Heart left ventricle (tissue), 16 donors: Measurements from ENCODE around the gene MGA. TPM values are rescaled to one million over a fixed set of nuclear protein-coding genes. Genes with fewer than 3 reads are reported as not detected.

Source experiments
- ATAC-seq, 4 donors: fragments of 200-7000 bp; cut with Tn5 transposase; one replicate each; pipeline ENCODE4 v1.9.1; 2020 to 2022; ENCODE audit warnings: moderate library complexity in 4 of 4, mild to moderate bottlenecking in 3 of 4, moderate number of reproducible peaks in 1 of 4
- DNase-seq, 5 donors: peaks; one replicate each; pipeline ENCODE4 v3.0.0-alpha.2; 2020
- H3K27ac ChIP-seq, 12 donors: fragments of 200-600 bp; sonication (generic) in 4 of 12; one replicate each; pipeline versions ENCODE4 v1.5.0 to v1.8.0; 2016 to 2022; ENCODE audit warnings: mild to moderate bottlenecking in 2 of 12
- H3K27me3 ChIP-seq, 9 donors: fragments of 200-600 bp; sonication (generic) in 2 of 9; one replicate each; pipeline versions ENCODE4 v1.5.1 to v1.8.0; 2016 to 2022; ENCODE audit warnings: mild to moderate bottlenecking in 3 of 9
- H3K36me3 ChIP-seq, 9 donors: fragments of 200-600 bp; sonication (generic) in 2 of 9; one replicate each; pipeline versions ENCODE4 v1.5.0 to v1.8.0; 2018 to 2022; ENCODE audit warnings: mild to moderate bottlenecking in 2 of 9
- H3K4me1 ChIP-seq, 12 donors: fragments of 200-600 bp; sonication (generic) in 4 of 12; one replicate each; pipeline versions ENCODE4 v1.5.0 to v1.8.0; 2016 to 2022; ENCODE audit warnings: mild to moderate bottlenecking in 3 of 12
- H3K4me3 ChIP-seq, 12 donors: fragments of 200-600 bp; sonication (generic) in 4 of 12; one replicate each; pipeline versions ENCODE4 v1.5.0 to v1.8.0; 2017 to 2022; ENCODE audit warnings: mild to moderate bottlenecking in 9 of 12, moderate library complexity in 4 of 12
- H3K9me3 ChIP-seq, 12 donors: fragments of 200-600 bp; sonication (generic) in 4 of 12; one replicate each; pipeline versions ENCODE4 v1.5.0 to v1.8.0; 2016 to 2022; ENCODE audit warnings: mild to moderate bottlenecking in 1 of 12
- POLR2A ChIP-seq, 2 donors: fragments of 450-650 bp; IDR thresholded peaks; one replicate each; pipeline ENCODE4 v1.6.1; 2017; ENCODE audit warnings: antibody characterized with exemption in 2 of 2, mild to moderate bottlenecking in 2 of 2, moderate library complexity in 2 of 2
- WGBS, 4 donors: extraction: QIAGEN DNeasy Blood & Tissue Kit in 2 of 4; methylation state at CpG; one replicate each; pipeline versions ENCODE4 v1.1.5 to v1.1.7; 2013 to 2018; 5-methylcytosine and 5-hydroxymethylcytosine counted together
- intact Hi-C, 10 donors: fragments of 100-400 bp; cut with DNase I; formaldehyde crosslinking; loops; one replicate each; pipeline versions ENCODE4 v1.11.1 to v1.14.2; 2022
- polyA plus RNA-seq, 2 donors: library from polyadenylated mRNA; stranded (reverse); fragments of 200-250 nt; gene quantifications; one replicate each; pipeline ENCODE4 v1.2.3, GENCODE V29; 2013
- total RNA-seq, 9 donors: library from RNA; depleted of rRNA in 2 of 9; stranded (reverse); fragments of >200 nt in 2 of 9; fragmentation: NEBNext Ultra II Directional in 3 of 9; extraction: Animal tissue kit (Norgen Biotek cat#: 25700) in 3 of 9; gene quantifications; one replicate each; pipeline versions ENCODE4 v1.1.0 to v1.2.4, GENCODE V29; 2016 to 2023
- TF ChIP-seq, protein P1 (sequence below), 12 donors: fragments of 200-600 bp; sonication (generic) in 4 of 12; IDR thresholded peaks; one replicate each; pipeline versions ENCODE4 v1.5.0 to v1.8.0; 2018 to 2022; ENCODE audit warnings: antibody characterized with exemption in 12 of 12, mild to moderate bottlenecking in 5 of 12
- donor health status: ischemic (EF 13 %, LVEDD 7.1; RV severe dilation, severe dysfunction).
- donor health status: healthy with polysubstance abuse.
- donor health status: DM: no; HTN: yes; CAD: no.
- donor health status: DM: no; HTN: no; CAD: no.
- donor health status: ischemic (EF 25% LVEDD 6.9; RV normal size, moderate dysfunction).
- donor health status: ischemic (EF 25% LVEDD 5.7; RV mildly dilated, moderate dysfunction).
- donor health status: healthy.
- donor health status: DM: yes; HTN: yes; CAD: no.
- donor health status: ischemic (EF 35%, LVEDD 5.7; RV mildly dilated, moderate dysfunction).
- donor health status: nonischemic (EF 11% LVEDD 7.7; RV severe dilation, severe dysfunction).
- donor health status: DM: yes; HTN: yes; CAD: no.
- donor health status: PGD.
- donor health status: ischemic (EF 29% LVEDD 5.4; RV normal size, mild dysfunction).
- donor health status: nonischemic (EF 23%, LVEDD 6.1; RV moderate dilation, normal function).

Gene MGA
- total and polyA plus RNA-seq, 11 donors = 5.3 to 58.7 (median 34.5) TPM

- peaks cover 0 to 8% (median 2%) of the 10 kb centered on the region in 12 donors for H3K9me3 ChIP-seq
- intact Hi-C loops = loop anchor here in 1 of 10 donors (5.0 kb wide), 1 partner anchor 39 kb away; the partner anchor contains the start of gene MGA
- H3K4me3 ChIP-seq = no peak overlapping the region
- no peaks in the 10 kb centered on the region for H3K36me3 ChIP-seq
- WGBS, 4 donors = 71 to 82% (median 79%) methylated on average over 4 of the region's 4 CpGs
- H3K27me3 ChIP-seq = no peaks in the 10 kb centered on the region
- DNase-seq = no peak
- peaks cover 0 to 19% (median 11%) of the 10 kb centered on the region in 12 donors for H3K4me1 ChIP-seq
- H3K27ac ChIP-seq = no peak overlapping the region
- TF ChIP-seq POLR2A (IDR thresholded peaks at IDR 0.05) = no peak
- TF ChIP-seq, protein P1, sequence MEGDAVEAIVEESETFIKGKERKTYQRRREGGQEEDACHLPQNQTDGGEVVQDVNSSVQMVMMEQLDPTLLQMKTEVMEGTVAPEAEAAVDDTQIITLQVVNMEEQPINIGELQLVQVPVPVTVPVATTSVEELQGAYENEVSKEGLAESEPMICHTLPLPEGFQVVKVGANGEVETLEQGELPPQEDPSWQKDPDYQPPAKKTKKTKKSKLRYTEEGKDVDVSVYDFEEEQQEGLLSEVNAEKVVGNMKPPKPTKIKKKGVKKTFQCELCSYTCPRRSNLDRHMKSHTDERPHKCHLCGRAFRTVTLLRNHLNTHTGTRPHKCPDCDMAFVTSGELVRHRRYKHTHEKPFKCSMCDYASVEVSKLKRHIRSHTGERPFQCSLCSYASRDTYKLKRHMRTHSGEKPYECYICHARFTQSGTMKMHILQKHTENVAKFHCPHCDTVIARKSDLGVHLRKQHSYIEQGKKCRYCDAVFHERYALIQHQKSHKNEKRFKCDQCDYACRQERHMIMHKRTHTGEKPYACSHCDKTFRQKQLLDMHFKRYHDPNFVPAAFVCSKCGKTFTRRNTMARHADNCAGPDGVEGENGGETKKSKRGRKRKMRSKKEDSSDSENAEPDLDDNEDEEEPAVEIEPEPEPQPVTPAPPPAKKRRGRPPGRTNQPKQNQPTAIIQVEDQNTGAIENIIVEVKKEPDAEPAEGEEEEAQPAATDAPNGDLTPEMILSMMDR (IDR thresholded peaks at IDR 0.05) = no peak
- no peak for ATAC-seq
Observed at GRCh38 chr15:41622901-41623300, 37.3 kb upstream of the MGA start.

- WGBS, 4 donors = 95 to 98% (median 98%) methylated on average over 1 of the region's 1 CpG
- no peak for DNase-seq
- Histone ChIP-seq H3K4me3 (no peak overlapping the region), H3K27me3 (no peaks in the 10 kb centered on the region), H3K36me3 (no peaks in the 10 kb centered on the region), H3K4me1 (peaks cover 0 to 14% (median 4%) of the 10 kb centered on the region in 12 donors), H3K9me3 (no peaks in the 10 kb centered on the region), H3K27ac (no peak overlapping the region)
- intact Hi-C loops = no loop called here
- no peak for TF ChIP-seq POLR2A (IDR thresholded peaks at IDR 0.05)
- TF ChIP-seq, protein P1 (IDR thresholded peaks at IDR 0.05) = no peak
- ATAC-seq = no peak
Observed at GRCh38 chr15:41627203-41627602, 33.0 kb upstream of the MGA start.

- WGBS, 4 donors = 91 to 94% (median 93%) methylated on average over 4 of the region's 4 CpGs
- H3K27ac ChIP-seq = no peak overlapping the region
- H3K36me3 ChIP-seq = no peaks in the 10 kb centered on the region
- DNase-seq (no peak), ATAC-seq (no peak)
- H3K9me3 ChIP-seq = no peaks in the 10 kb centered on the region
- intact Hi-C loops = no loop called here
- H3K4me3 ChIP-seq = no peak overlapping the region
- no peaks in the 10 kb centered on the region for H3K27me3 ChIP-seq
- H3K4me1 ChIP-seq = peaks cover 0 to 23% (median 11%) of the 10 kb centered on the region in 12 donors
- TF ChIP-seq POLR2A (IDR thresholded peaks at IDR 0.05) = no peak
- TF ChIP-seq, protein P1 (IDR thresholded peaks at IDR 0.05) = no peak
Observed at GRCh38 chr15:41629463-41629862, 30.7 kb upstream of the MGA start.

DNA sequence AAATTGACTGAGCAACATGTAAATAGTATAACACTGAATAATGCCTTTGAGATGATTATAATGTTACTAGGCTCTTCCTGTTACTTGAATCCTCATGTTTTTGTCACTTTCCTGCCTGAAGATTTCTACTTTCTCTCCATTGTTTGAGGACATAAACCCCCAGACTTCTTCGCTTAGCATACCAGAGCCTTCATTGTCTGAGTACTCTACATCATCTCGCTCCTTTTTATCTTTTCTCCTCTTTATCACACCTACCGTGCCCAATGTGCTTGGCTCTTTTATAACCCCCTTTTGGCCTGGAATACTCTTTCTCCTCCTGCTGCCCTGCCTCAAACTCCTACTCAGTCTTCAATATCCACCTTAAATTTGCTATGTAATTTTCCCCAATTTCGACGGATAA, 30.3 kb upstream of the MGA start:
- Histone ChIP-seq H3K4me3 (no peak overlapping the region), H3K36me3 (no peaks in the 10 kb centered on the region), H3K4me1 (peaks cover 0 to 24% (median 12%) of the 10 kb centered on the region in 12 donors), H3K9me3 (no peaks in the 10 kb centered on the region), H3K27ac (no peak overlapping the region), H3K27me3 (no peaks in the 10 kb centered on the region)
- TF ChIP-seq, protein P1 (IDR thresholded peaks at IDR 0.05) = no peak
- no peak for TF ChIP-seq POLR2A (IDR thresholded peaks at IDR 0.05)
- intact Hi-C loops = no loop called here
- WGBS, 4 donors = 67 to 72% (median 69%) methylated on average over 5 of the region's 5 CpGs
- no peak for ATAC-seq
- no peak for DNase-seq
